ENCODE data around the gene CNKSR3.

Gene CNKSR3

GRCh38 chr6:154428897-154429296 lies 81.6 kb downstream of the CNKSR3 start:
- DNase-seq: no peak

DNA sequence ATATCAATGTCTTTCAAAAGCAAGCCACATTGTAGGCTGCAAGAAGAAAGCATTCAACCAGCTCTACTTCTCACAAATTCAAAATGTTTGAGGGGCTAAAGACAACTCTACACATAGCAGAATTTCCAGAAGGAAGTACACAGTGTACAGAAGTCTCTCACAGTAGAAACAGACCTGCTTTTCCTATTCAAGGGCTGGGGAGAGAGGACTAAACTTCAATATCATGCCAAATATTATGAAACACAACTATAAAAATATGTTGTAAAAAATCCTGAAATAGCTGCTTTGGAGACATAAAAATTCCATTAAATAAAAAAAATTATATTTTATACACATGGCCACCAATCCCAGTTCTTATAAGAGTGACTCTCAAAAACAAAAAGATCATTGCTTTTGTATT lies 83.0 kb downstream of the CNKSR3 start:
- DNase-seq: no peak

- DNase-seq: no peak
Observed at GRCh38 chr6:154426997-154427396, 83.5 kb downstream of the CNKSR3 start.

GRCh38 chr6:154425034-154425433 lies 85.5 kb downstream of the CNKSR3 start:
- no peak for DNase-seq

- no peak for DNase-seq
Observed at GRCh38 chr6:154414021-154414813, 96.3 kb downstream of the CNKSR3 start.

DNA sequence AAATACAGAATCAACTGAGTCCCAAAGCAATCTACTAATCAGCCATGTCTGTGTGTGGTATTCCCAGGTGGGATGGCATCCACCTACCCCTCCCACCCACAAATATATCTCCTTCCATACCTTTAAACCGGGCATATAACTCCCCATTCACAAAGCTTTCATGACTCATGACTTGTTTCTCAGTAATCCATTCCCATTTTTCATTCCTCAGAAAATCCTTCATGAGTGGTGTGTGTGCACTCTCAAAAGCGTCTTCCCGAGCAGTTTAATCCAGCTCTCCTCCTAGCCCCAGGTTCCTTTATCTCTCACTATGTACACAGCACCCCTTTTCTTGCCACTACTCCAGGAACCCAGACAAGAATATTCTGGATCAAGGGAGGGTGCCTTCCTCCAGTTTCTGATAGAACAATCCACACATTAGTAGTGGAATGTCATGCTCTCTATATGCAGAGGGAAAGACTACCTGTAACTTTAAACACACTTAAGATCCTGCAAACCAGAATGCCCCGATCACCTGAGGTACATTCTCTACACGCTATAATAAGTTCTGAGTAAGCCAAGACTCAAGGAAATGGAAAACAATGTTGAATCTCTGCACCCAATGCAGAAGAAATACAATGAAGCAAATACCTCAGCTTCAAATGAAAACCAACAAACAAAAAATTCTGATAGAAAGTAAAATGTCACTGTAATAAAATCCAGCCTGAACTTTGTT lies 98.2 kb downstream of the CNKSR3 start:
- no peak for DNase-seq

- DNase-seq: no peak
Observed at GRCh38 chr6:154411076-154411475, 99.4 kb downstream of the CNKSR3 start.

GRCh38 chr6:154410619-154411072 lies 99.8 kb downstream of the CNKSR3 start:
- DNase-seq: peak in 10 of 58 donors; percentile 5 to 65 (median 21)

GRCh38 chr6:154408891-154409500 lies 101.5 kb downstream of the CNKSR3 start:
- DNase-seq: peak in 20 of 58 donors; percentile 4 to 35 (median 16)

DNA sequence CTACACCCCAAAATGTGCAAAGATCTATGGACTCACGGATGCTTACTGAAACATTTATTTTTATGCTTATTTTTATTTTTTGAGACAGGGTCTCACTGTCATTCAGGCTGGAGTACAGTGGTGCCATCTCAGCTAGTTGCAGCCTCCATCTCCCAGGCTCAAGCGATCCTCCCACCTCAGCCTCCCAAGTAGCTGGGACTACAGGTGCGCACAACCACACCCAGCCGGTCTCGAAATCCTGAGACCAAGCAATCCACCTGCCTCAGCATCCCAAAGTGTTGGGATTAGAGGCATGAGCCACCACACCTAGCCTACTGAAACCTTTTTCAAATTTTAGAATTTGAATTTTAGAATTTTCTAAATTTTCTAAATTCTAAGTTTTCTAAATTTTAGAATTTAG lies 103.0 kb downstream of the CNKSR3 start:
- no peak for DNase-seq

DNA sequence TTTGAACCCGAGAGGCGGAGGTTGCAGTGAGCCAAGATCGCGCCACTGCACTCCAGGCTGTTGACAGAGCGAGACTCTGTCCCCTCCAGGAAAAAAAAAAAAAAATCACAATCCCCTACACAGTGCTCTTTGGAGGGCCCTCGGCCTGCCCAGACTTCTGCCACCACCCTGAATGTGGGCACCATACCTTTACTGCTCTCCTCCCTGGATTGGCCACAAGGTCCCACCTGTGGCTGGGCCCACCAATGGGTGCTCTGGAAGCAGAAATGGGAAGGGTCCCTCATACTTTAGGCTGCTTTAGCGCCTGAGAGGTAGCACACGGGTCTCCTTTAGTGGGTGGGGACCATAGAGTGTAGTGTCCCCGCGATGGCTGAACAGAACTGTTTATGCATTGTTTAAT lies 103.6 kb downstream of the CNKSR3 start:
- DNase-seq: no peak

GRCh38 chr6:154406301-154406700 lies 104.2 kb downstream of the CNKSR3 start:
- DNase-seq: no peak

- DNase-seq: no peak
Observed at GRCh38 chr6:154404791-154405400, 105.6 kb downstream of the CNKSR3 start.

- no peak for DNase-seq
Observed at GRCh38 chr6:154403788-154404187, 106.7 kb downstream of the CNKSR3 start.

GRCh38 chr6:154402081-154402780 lies 108.3 kb downstream of the CNKSR3 start:
- no peak for DNase-seq

GRCh38 chr6:154399097-154399496 lies 111.4 kb downstream of the CNKSR3 start:
- DNase-seq: peak in 11 of 58 donors; percentile 5 to 48 (median 10)

DNA sequence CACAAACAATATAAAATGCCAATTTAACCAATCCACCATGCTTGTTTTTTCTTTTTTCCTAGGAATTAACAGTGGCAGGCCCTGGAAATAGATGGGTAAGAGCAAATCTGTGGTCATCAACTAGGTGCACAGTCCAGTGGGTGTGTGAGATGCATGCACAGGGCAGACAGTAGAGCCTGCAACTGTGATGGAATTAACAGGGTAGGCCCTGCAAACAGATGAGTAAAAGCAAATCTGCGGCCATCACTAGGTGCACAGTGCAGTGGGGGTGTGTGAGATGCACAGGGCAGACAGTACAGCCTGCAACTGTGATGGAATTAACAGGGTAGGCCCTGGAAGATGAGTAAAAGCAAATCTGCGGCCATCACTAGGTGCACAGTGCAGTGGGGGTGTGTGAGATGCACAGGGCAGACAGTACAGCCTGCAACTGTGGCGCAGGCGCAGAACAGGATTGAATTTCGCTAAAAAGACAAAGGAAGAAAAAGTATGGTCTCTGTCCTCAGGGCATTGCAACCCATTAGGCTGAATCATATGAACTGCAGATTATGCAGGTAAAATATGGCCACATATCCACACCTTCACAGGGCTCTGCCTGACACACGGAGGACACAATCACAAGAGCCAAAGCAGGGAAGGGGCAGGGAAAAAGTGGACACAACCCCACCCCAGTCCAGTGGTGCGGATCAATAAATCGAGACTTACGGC lies 112.8 kb downstream of the CNKSR3 start:
- DNase-seq: no peak

- DNase-seq: no peak
Observed at GRCh38 chr6:154395878-154396277, 114.6 kb downstream of the CNKSR3 start.

- DNase-seq: no peak
Observed at GRCh38 chr6:154395316-154395715, 115.2 kb downstream of the CNKSR3 start.

DNA sequence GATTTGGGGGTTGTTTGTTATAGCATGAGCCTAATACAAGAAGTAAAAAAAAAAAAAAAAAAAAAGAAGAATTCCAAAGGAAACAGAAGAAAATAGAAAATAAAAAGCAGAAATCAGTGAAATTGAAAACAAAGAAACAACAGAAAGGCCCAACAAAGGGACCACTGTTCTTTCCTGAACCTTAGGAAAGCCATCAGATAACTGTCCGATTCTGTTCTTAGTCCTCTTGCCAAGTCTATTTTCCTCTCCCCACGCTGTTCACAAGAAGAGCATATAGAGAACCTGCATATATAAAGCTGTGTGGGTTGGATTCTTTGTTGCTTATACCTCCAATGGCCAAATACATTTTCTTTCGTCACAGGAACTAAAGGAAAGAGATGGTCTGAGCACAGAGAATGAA lies 115.9 kb downstream of the CNKSR3 start:
- peak in 1 of 58 donors; percentile 26 for DNase-seq

Data from anterior cingulate cortex (tissue), 58 donors.